DND-41 (cell line): ENCODE measurements around the gene MARVELD2.

Experiments
- EZH2 ChIP-seq: IDR thresholded peaks from 3 replicates; pipeline ENCODE4 v1.6.1; 2012; ENCODE audit warnings: borderline replicate concordance, low read depth, mild to moderate bottlenecking, moderate library complexity, low read length, inconsistent platforms; ENCODE audit not compliant: severe bottlenecking
- TF ChIP-seq, protein P1 (sequence below): IDR thresholded peaks from 2 replicates; pipeline ENCODE4 v1.5.1; 2012; ENCODE audit warnings: borderline replicate concordance, low read length, moderate library complexity, mild to moderate bottlenecking; ENCODE audit not compliant: poor library complexity, severe bottlenecking; ENCODE audit errors: extremely low read depth

- TF ChIP-seq, protein P1, sequence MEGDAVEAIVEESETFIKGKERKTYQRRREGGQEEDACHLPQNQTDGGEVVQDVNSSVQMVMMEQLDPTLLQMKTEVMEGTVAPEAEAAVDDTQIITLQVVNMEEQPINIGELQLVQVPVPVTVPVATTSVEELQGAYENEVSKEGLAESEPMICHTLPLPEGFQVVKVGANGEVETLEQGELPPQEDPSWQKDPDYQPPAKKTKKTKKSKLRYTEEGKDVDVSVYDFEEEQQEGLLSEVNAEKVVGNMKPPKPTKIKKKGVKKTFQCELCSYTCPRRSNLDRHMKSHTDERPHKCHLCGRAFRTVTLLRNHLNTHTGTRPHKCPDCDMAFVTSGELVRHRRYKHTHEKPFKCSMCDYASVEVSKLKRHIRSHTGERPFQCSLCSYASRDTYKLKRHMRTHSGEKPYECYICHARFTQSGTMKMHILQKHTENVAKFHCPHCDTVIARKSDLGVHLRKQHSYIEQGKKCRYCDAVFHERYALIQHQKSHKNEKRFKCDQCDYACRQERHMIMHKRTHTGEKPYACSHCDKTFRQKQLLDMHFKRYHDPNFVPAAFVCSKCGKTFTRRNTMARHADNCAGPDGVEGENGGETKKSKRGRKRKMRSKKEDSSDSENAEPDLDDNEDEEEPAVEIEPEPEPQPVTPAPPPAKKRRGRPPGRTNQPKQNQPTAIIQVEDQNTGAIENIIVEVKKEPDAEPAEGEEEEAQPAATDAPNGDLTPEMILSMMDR: no peak
- no peak for TF ChIP-seq EZH2
Observed at GRCh38 chr5:69468631-69469030, 53.7 kb downstream of the MARVELD2 start.
